Fibroblast of pulmonary artery (primary cell): ENCODE results near the gene TNFRSF8.

ENCODE experiments used
- DNase-seq: peaks from one replicate; pipeline ENCODE4 v3.0.0-alpha.2; 2010; ENCODE audit warnings: low read depth
- H3K4me3 ChIP-seq: replicated peaks from 2 replicates; pipeline ENCODE4 v1.5.1; 2011; ENCODE audit warnings: low read depth, mild to moderate bottlenecking, control low read depth, low read length, moderate library complexity
- TF ChIP-seq, protein P1 (sequence below): IDR thresholded peaks from 2 replicates; pipeline ENCODE4 v1.5.1; 2011; ENCODE audit warnings: mild to moderate bottlenecking, control low read depth, low read length, inconsistent platforms; ENCODE audit errors: missing control alignments

The TNFRSF8 gene

DNA sequence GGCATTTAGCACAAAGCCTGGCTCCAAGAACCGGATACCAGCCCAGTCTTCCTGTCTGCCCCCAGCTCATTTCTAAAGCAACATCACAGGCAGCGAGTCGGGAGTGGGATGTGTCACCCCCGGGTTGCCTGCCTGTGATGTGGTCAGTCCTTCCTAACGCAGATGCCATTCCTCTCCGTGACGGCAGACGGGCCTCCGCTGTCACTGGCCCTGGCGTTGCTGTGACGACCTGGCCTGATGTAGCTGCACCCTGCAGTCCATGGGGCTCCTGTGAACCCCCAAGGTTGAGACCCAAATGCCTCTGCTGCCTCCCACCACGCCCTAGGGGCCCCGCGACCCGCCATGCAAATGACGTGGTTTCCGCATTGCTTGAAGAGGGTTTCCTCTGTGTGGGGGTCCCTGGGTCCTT, 116.0 kb downstream of the TNFRSF8 start:
- H3K4me3 ChIP-seq: no peak overlapping the region
- TF ChIP-seq, protein P1, sequence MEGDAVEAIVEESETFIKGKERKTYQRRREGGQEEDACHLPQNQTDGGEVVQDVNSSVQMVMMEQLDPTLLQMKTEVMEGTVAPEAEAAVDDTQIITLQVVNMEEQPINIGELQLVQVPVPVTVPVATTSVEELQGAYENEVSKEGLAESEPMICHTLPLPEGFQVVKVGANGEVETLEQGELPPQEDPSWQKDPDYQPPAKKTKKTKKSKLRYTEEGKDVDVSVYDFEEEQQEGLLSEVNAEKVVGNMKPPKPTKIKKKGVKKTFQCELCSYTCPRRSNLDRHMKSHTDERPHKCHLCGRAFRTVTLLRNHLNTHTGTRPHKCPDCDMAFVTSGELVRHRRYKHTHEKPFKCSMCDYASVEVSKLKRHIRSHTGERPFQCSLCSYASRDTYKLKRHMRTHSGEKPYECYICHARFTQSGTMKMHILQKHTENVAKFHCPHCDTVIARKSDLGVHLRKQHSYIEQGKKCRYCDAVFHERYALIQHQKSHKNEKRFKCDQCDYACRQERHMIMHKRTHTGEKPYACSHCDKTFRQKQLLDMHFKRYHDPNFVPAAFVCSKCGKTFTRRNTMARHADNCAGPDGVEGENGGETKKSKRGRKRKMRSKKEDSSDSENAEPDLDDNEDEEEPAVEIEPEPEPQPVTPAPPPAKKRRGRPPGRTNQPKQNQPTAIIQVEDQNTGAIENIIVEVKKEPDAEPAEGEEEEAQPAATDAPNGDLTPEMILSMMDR: no peak
- DNase-seq: peak; percentile 61

DNA sequence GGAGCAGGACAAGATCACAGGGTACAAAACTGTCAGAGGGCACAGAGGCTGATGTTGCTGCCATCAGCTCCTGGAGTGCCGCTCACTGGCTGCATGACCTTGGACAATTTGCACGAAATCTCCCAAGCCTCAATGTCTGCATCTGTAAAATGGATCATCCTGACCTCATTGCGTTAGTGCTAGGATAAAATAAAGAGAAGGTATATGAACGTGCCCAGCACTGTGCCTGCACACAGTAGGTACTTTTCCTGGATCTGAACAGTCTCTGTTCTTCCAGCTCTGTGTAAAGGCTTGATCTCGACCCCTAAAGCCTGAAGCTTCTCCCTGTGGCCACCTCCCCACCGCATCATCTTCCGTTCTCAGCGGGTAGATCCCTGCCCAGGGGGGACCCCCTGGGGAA, 116.6 kb downstream of the TNFRSF8 start:
- TF ChIP-seq, protein P1: no peak
- no peak overlapping the region for H3K4me3 ChIP-seq
- DNase-seq: no peak

GRCh38 chr1:12180315-12180714, 117.2 kb downstream of the TNFRSF8 start:
- H3K4me3 ChIP-seq: no peak overlapping the region
- TF ChIP-seq, protein P1: no peak
- no peak for DNase-seq

DNA sequence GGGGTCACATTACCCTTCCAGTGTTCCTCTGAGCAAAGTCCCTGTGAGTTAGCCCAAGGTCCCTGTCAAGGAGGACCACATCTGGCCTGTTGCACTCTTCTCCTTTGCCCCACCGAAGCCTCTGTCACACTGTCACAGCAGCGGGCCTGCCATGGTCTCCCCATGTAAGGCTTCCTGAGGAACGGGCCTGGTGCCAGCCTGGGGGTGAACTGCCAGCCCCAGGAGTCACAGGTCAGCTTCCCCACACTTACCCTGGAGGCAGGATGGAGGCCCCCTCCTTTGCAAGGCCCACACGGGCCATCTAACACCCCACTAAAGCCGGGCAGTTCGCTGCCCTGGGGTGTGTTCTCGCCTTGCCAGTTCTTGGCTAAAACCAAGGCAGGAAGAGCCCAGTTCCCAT, 117.8 kb downstream of the TNFRSF8 start:
- TF ChIP-seq, protein P1: no peak
- no peak overlapping the region for H3K4me3 ChIP-seq
- DNase-seq: no peak

DNA sequence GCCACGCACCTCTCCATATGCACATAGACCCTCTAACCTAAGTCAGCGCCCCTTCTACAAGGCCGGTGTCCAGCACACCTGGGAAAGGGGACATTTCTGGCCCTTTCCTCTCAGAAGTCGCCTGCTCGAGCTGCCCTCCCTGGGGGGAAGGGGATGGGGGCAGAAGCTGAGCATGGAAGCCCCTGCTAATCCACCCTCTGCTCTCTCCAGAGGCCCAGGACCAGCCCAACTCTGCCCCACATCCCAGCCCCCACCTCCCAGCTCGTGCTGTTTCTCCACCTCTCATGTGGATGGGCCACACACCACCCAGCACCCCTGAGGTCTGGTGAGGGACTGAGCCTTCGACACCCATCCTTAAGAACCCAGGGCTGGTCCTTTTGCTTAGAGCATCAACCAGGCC, 118.5 kb downstream of the TNFRSF8 start:
- DNase-seq: no peak
- no peak overlapping the region for H3K4me3 ChIP-seq
- TF ChIP-seq, protein P1: no peak

GRCh38 chr1:12182410-12182984, 119.4 kb downstream of the TNFRSF8 start:
- TF ChIP-seq, protein P1: no peak
- DNase-seq: peak; percentile 46
- no peak overlapping the region for H3K4me3 ChIP-seq

- TF ChIP-seq, protein P1: no peak
- no peak overlapping the region for H3K4me3 ChIP-seq
- DNase-seq: no peak
These were observed 120.1 kb downstream of the TNFRSF8 start for GRCh38 chr1:12183095-12183794.
